A549 (cell line): Measurements from ENCODE around the gene PLCD3. TPM values are rescaled to one million over a fixed set of nuclear protein-coding genes. Genes with fewer than 3 reads are reported as not detected.

Experiments
- ATAC-seq, 2 experiments: fragments of 200-7000 bp in 1 of 2; fragments of >200 bp in 1 of 2; cut with Nextera tagmentation in 1 of 2; cut with Tn5 transposase in 1 of 2; 3 replicates each; pipeline versions ENCODE4 v1.8.0 to v1.9.1; 2018 to 2020; ENCODE audit warnings: mild to moderate bottlenecking in 1 of 2, moderate library complexity in 1 of 2
- CTCF ChIA-PET: fragments of 300-600 bp; sonication (Branson Sonifier 250); formaldehyde crosslinking; extraction: SDS; loops from one replicate; lab custom pipeline; 2021; ENCODE audit warnings: antibody characterized with exemption, inconsistent platforms; lab: Yijun Ruan, JAX
- POLR2A ChIA-PET: fragments of 350-600 bp; formaldehyde crosslinking; extraction: SDS; loops from one replicate; lab custom pipeline; 2021; ENCODE audit warnings: antibody characterized with exemption, inconsistent platforms; lab: Yijun Ruan, JAX
- DNase-seq, 2 experiments: peaks; one replicate each; pipeline versions ENCODE4 v3.0.0 to v3.0.0-alpha.2; 2011 to 2016; ENCODE audit warnings: low read depth in 1 of 2, low spot score in 1 of 2
- FAIRE-seq: peaks from 2 replicates; lab custom pipeline; 2011; peaks lifted over from hg19 to GRCh38; lab: Jason Lieb, UNC
- H3K27ac ChIP-seq, 2 experiments: fragments of >200 bp; sonication (Bioruptor Twin); formaldehyde crosslinking; 3 replicates each; pipeline ENCODE4 v1.5.1; 2016 to 2017
- H3K4me1 ChIP-seq: fragments of >200 bp; sonication (Bioruptor Twin); formaldehyde crosslinking; 3 replicates; pipeline ENCODE4 v1.6.1; 2016
- H3K4me2 ChIP-seq: fragments of >200 bp; sonication (Bioruptor Twin); formaldehyde crosslinking; 3 replicates; pipeline ENCODE4 v1.6.1; 2016
- H3K4me3 ChIP-seq: fragments of >200 bp; sonication (Bioruptor Twin); formaldehyde crosslinking; 3 replicates; pipeline ENCODE4 v1.5.1; 2016
- H3K9me3 ChIP-seq: fragments of >200 bp; sonication (Bioruptor Twin); formaldehyde crosslinking; 3 replicates; pipeline ENCODE4 v1.6.1; 2016
- CBX2 ChIP-seq: fragments of 200-600 bp; sonication (generic); IDR thresholded peaks from 2 replicates; pipeline ENCODE4 v1.6.1; 2016; ENCODE audit warnings: low read depth, mild to moderate bottlenecking, borderline replicate concordance
- CEBPB ChIP-seq, 2 experiments: fragments of >200 bp in 1 of 2; sonication (Bioruptor Twin) in 1 of 2; formaldehyde crosslinking in 1 of 2; IDR thresholded peaks; 2 replicates each; pipeline ENCODE4 v1.6.1; 2012 to 2016
- EHMT2 ChIP-seq: fragments of 200-600 bp; sonication (generic); IDR thresholded peaks from 2 replicates; pipeline ENCODE4 v1.6.1; 2016; ENCODE audit warnings: antibody characterized with exemption, low read depth, mild to moderate bottlenecking, moderate library complexity
- ESRRA ChIP-seq: fragments of 150-350 bp; IDR thresholded peaks from 2 replicates; pipeline ENCODE4 v1.6.1; 2014; ENCODE audit warnings: mild to moderate bottlenecking, low read length, borderline replicate concordance
- FOSB ChIP-seq: fragments of 250-450 bp; sonication (Bioruptor Pico); IDR thresholded peaks from 2 replicates; pipeline ENCODE4 v1.5.0; 2020; ENCODE audit warnings: mild to moderate bottlenecking, moderate library complexity
- FOXS1 ChIP-seq: fragments of 250-450 bp; sonication (Bioruptor Pico); IDR thresholded peaks from 2 replicates; pipeline ENCODE4 v1.5.0; 2020; ENCODE audit warnings: mild to moderate bottlenecking, moderate library complexity
- GATA3 ChIP-seq: IDR thresholded peaks from 2 replicates; pipeline ENCODE4 v1.6.1; 2012; ENCODE audit warnings: borderline replicate concordance
- HOXB13 ChIP-seq: fragments of 250-450 bp; sonication (Bioruptor Pico); IDR thresholded peaks from 2 replicates; pipeline ENCODE4 v1.5.0; 2020; ENCODE audit warnings: low read depth, mild to moderate bottlenecking, moderate library complexity
- HOXB5 ChIP-seq: fragments of 250-450 bp; sonication (Bioruptor Pico); IDR thresholded peaks from 2 replicates; pipeline ENCODE4 v1.5.0; 2020; ENCODE audit warnings: mild to moderate bottlenecking, moderate library complexity
- JUN ChIP-seq, 2 experiments: fragments of >200 bp; sonication (Bioruptor Twin); formaldehyde crosslinking; IDR thresholded peaks; 2 replicates in 1 of 2; 3 replicates in 1 of 2; pipeline ENCODE4 v1.6.1; 2016 to 2017
- KDM1A ChIP-seq: fragments of 200-600 bp; sonication (generic); IDR thresholded peaks from 2 replicates; pipeline ENCODE4 v1.6.1; 2016; ENCODE audit warnings: low read depth, mild to moderate bottlenecking
- MAFK ChIP-seq: fragments of 450-650 bp; IDR thresholded peaks from 2 replicates; pipeline ENCODE4 v1.6.1; 2014; ENCODE audit not compliant: partially characterized antibody
- MYC ChIP-seq: IDR thresholded peaks from 2 replicates; pipeline ENCODE4 v1.6.1; 2012; ENCODE audit warnings: mild to moderate bottlenecking, inconsistent platforms, low read length, improper control_type of control experiment, borderline replicate concordance
- PHF8 ChIP-seq: fragments of 200-600 bp; sonication (generic); IDR thresholded peaks from 2 replicates; pipeline ENCODE4 v1.6.1; 2016; ENCODE audit warnings: low read depth, mild to moderate bottlenecking, antibody characterized with exemption, moderate library complexity, borderline replicate concordance
- RARB ChIP-seq: fragments of 250-450 bp; sonication (Bioruptor Pico); IDR thresholded peaks from 2 replicates; pipeline ENCODE4 v1.8.0; 2021; ENCODE audit warnings: mild to moderate bottlenecking, moderate library complexity
- RCOR1 ChIP-seq: fragments of 150-350 bp; IDR thresholded peaks from 2 replicates; pipeline ENCODE4 v1.6.1; 2014; ENCODE audit warnings: antibody characterized with exemption, low read length, low read depth
- RFX5 ChIP-seq: fragments of 450-650 bp; IDR thresholded peaks from 2 replicates; pipeline ENCODE4 v1.7.1; 2014; ENCODE audit warnings: antibody characterized with exemption, mild to moderate bottlenecking, moderate library complexity
- SREBF2 ChIP-seq: fragments of 450-650 bp; IDR thresholded peaks from 2 replicates; pipeline ENCODE4 v1.6.1; 2014; ENCODE audit warnings: mild to moderate bottlenecking, moderate library complexity
- ZNF302 ChIP-seq: fragments of 250-450 bp; sonication (Bioruptor Pico); IDR thresholded peaks from 2 replicates; pipeline ENCODE4 v1.9.0; 2021; ENCODE audit warnings: inconsistent platforms, mild to moderate bottlenecking, moderate library complexity
- ZSCAN20 ChIP-seq: fragments of 250-450 bp; sonication (Bioruptor Pico); IDR thresholded peaks from 2 replicates; pipeline ENCODE4 v1.8.0; 2022; ENCODE audit warnings: mild to moderate bottlenecking, moderate library complexity
- WGBS: methylation state at CpG from one replicate; pipeline ENCODE4 v1.1.6; 2017; ENCODE audit errors: missing lambda C conversion rate; 5-methylcytosine and 5-hydroxymethylcytosine counted together
- polyA plus RNA-seq, 4 experiments: library from polyadenylated mRNA; depleted of rRNA in 3 of 4; stranded (reverse); fragments of >200 nt; fragmentation: RNase III in 1 of 4; extraction: RNeasy Plus Mini Kit Qiagen cat#74134 plus additional on column Dnase treatment in 1 of 4; gene quantifications; 2 replicates in 3 of 4; 3 replicates in 1 of 4; pipeline ENCODE4 v1.2.3, GENCODE V29; 2011 to 2017
- TF ChIP-seq, protein P1 (sequence below): fragments of 450-650 bp; IDR thresholded peaks from 2 replicates; pipeline ENCODE4 v1.6.1; 2014; ENCODE audit warnings: antibody characterized with exemption
- TF ChIP-seq, protein P2 (sequence below): IDR thresholded peaks from 2 replicates; pipeline ENCODE4 v1.6.1; 2012; ENCODE audit warnings: low read depth, borderline replicate concordance
- TF ChIP-seq, protein P3 (sequence below): fragments of >200 bp; sonication (Bioruptor Twin); formaldehyde crosslinking; IDR thresholded peaks from 3 replicates; pipeline ENCODE4 v1.5.1; 2016
- TF ChIP-seq, protein P4 (sequence below): fragments of 150-350 bp; IDR thresholded peaks from 2 replicates; pipeline ENCODE4 v1.6.1; 2014; ENCODE audit warnings: low read depth, mild to moderate bottlenecking, low read length
- TF ChIP-seq, protein P5 (sequence below): fragments of 200-600 bp; sonication (generic); IDR thresholded peaks from 2 replicates; pipeline ENCODE4 v1.6.1; 2016; ENCODE audit warnings: antibody characterized with exemption, mild to moderate bottlenecking, moderate library complexity
- TF ChIP-seq, protein P6 (sequence below): fragments of 250-450 bp; sonication (Bioruptor Pico); IDR thresholded peaks from 2 replicates; pipeline ENCODE4 v1.5.0; 2020; ENCODE audit warnings: low read depth, mild to moderate bottlenecking, moderate library complexity

PLCD3 gene
- polyA plus RNA-seq, 2 of the 4 experiments (the other 2 are of a cell fraction): 56.6 to 105 TPM

DNA sequence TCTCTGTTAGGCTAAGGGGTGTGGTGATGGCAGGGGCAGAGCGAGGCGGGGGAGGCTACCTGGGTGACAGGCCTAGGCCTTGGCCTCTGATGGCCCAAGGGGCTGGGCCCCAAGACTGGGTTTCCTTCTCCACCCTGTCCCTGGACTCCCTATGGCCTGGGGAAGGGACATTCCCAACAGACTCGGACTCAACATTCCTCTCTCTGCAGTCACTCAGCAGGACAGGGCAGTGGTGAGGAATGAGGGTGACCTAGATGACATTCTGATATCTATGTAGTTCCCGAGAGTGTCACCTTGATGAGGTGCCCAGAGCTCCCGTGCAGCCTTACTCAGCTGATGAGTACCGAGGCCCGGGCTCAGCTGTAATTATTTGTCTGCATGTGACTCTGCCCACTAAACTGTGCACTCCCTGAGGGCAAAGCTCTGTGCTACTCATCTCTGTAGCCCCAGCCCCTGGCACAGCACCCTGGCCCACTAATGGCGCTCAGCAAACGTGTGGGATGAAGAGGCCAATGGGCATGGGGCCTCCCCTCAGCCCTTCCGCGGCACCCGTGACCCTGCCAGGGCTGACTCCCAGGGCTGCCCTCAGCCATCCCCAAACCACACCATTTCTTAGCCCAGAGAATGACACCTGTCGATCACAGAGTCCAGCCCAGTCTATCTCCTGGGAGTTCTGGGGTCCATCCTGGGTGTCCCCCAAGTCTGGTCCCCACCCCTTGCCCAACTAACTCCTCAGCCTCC is 2.2 kb downstream of the PLCD3 start (continued):
- TF ChIP-seq PHF8: no peak
- TF ChIP-seq, protein P1, sequence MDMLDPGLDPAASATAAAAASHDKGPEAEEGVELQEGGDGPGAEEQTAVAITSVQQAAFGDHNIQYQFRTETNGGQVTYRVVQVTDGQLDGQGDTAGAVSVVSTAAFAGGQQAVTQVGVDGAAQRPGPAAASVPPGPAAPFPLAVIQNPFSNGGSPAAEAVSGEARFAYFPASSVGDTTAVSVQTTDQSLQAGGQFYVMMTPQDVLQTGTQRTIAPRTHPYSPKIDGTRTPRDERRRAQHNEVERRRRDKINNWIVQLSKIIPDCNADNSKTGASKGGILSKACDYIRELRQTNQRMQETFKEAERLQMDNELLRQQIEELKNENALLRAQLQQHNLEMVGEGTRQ: 0 out of 2 replicates have a peak, but pooled peaks have one; percentile 22
- 0 out of 2 replicates have a peak, but pooled peaks have one; percentile 38 for TF ChIP-seq MYC
- TF ChIP-seq HOXB13: no peak
- peak; percentile 51; the same call in 1 of the 2 replicates for TF ChIP-seq GATA3
- TF ChIP-seq, protein P2, sequence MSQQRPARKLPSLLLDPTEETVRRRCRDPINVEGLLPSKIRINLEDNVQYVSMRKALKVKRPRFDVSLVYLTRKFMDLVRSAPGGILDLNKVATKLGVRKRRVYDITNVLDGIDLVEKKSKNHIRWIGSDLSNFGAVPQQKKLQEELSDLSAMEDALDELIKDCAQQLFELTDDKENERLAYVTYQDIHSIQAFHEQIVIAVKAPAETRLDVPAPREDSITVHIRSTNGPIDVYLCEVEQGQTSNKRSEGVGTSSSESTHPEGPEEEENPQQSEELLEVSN: no peak

DNA sequence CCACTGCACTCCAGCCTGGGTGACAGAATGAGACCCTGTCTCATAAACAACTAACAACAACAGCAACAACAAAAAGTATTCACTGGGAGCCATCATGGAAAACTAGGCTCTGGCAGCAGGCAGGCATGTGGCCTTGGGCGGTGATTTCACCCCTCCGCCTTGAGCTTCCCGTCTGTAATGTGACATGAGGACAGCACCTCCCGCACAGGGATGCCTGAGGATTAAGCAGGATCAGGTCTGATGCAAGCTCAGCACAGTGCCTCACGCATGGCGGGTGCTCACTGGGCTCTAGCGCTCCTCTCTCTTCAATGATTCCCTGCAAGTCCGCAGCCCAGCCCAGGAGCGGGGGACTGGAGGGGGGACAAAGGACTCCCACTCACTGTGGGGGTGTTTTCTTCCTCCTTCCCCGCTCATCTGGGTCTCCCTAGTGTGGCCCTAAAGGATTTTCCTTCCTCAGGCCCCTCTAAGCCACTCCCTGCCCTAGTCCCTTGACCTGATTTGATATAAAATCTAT is 2.8 kb downstream of the PLCD3 start:
- H3K9me3 ChIP-seq: no peaks in the 10 kb centered on the region
- peak overlapping the region; percentile 98; the same call in 2 of the 3 replicates for H3K4me3 ChIP-seq
- 48% methylated on average over 10 of the region's 10 CpGs for WGBS
- ATAC-seq (no peak), FAIRE-seq (no peak), DNase-seq (peak in 1 of 2 experiments; percentile 77)
- H3K27ac ChIP-seq: peak overlapping the region; percentile 95 to 99
- CTCF ChIA-PET: interaction anchor here (0.7 to 20.1 kb wide), 12 partner anchors 13 to 218 kb away, joined by 3 to 742 read pairs (median 6); partner anchors contain the start of genes HEXIM1 and HEXIM2
- peak overlapping the region; percentile 90 for H3K4me2 ChIP-seq
- H3K4me1 ChIP-seq: peaks cover 66% of the 10 kb centered on the region
- POLR2A ChIA-PET: interaction anchor here (1.0 kb wide), 1 partner anchor 17 kb away, joined by 4 read pairs; no protein-coding TSS in a partner anchor
- no peak for TF ChIP-seq KDM1A
- no peak for TF ChIP-seq EHMT2
- TF ChIP-seq, protein P2: no peak
- TF ChIP-seq, protein P3, sequence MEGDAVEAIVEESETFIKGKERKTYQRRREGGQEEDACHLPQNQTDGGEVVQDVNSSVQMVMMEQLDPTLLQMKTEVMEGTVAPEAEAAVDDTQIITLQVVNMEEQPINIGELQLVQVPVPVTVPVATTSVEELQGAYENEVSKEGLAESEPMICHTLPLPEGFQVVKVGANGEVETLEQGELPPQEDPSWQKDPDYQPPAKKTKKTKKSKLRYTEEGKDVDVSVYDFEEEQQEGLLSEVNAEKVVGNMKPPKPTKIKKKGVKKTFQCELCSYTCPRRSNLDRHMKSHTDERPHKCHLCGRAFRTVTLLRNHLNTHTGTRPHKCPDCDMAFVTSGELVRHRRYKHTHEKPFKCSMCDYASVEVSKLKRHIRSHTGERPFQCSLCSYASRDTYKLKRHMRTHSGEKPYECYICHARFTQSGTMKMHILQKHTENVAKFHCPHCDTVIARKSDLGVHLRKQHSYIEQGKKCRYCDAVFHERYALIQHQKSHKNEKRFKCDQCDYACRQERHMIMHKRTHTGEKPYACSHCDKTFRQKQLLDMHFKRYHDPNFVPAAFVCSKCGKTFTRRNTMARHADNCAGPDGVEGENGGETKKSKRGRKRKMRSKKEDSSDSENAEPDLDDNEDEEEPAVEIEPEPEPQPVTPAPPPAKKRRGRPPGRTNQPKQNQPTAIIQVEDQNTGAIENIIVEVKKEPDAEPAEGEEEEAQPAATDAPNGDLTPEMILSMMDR: no peak
- TF ChIP-seq HOXB13: peak; percentile 48; the same call in 1 of the 2 replicates
- TF ChIP-seq FOXS1 (CRISPR knock-in tag): no peak
- no peak for TF ChIP-seq RCOR1
- TF ChIP-seq, protein P4, sequence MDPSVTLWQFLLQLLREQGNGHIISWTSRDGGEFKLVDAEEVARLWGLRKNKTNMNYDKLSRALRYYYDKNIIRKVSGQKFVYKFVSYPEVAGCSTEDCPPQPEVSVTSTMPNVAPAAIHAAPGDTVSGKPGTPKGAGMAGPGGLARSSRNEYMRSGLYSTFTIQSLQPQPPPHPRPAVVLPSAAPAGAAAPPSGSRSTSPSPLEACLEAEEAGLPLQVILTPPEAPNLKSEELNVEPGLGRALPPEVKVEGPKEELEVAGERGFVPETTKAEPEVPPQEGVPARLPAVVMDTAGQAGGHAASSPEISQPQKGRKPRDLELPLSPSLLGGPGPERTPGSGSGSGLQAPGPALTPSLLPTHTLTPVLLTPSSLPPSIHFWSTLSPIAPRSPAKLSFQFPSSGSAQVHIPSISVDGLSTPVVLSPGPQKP: no peak
- no peak for TF ChIP-seq ESRRA
- TF ChIP-seq, protein P5, sequence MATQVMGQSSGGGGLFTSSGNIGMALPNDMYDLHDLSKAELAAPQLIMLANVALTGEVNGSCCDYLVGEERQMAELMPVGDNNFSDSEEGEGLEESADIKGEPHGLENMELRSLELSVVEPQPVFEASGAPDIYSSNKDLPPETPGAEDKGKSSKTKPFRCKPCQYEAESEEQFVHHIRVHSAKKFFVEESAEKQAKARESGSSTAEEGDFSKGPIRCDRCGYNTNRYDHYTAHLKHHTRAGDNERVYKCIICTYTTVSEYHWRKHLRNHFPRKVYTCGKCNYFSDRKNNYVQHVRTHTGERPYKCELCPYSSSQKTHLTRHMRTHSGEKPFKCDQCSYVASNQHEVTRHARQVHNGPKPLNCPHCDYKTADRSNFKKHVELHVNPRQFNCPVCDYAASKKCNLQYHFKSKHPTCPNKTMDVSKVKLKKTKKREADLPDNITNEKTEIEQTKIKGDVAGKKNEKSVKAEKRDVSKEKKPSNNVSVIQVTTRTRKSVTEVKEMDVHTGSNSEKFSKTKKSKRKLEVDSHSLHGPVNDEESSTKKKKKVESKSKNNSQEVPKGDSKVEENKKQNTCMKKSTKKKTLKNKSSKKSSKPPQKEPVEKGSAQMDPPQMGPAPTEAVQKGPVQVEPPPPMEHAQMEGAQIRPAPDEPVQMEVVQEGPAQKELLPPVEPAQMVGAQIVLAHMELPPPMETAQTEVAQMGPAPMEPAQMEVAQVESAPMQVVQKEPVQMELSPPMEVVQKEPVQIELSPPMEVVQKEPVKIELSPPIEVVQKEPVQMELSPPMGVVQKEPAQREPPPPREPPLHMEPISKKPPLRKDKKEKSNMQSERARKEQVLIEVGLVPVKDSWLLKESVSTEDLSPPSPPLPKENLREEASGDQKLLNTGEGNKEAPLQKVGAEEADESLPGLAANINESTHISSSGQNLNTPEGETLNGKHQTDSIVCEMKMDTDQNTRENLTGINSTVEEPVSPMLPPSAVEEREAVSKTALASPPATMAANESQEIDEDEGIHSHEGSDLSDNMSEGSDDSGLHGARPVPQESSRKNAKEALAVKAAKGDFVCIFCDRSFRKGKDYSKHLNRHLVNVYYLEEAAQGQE: no peak
- 0 out of 5 replicates have a peak, but pooled peaks of 1 of the 2 experiments have one; percentile 27 for TF ChIP-seq JUN (IDR thresholded peaks at IDR 0.05)
- no peak for TF ChIP-seq SREBF2
- TF ChIP-seq FOSB (CRISPR knock-in tag): no peak
- TF ChIP-seq, protein P6, sequence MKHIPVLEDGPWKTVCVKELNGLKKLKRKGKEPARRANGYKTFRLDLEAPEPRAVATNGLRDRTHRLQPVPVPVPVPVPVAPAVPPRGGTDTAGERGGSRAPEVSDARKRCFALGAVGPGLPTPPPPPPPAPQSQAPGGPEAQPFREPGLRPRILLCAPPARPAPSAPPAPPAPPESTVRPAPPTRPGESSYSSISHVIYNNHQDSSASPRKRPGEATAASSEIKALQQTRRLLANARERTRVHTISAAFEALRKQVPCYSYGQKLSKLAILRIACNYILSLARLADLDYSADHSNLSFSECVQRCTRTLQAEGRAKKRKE (CRISPR knock-in tag): no peak
- no peak for TF ChIP-seq RARB (CRISPR knock-in tag)
- TF ChIP-seq ZSCAN20 (CRISPR knock-in tag): no peak
- TF ChIP-seq RFX5: no peak
- TF ChIP-seq ZNF302 (CRISPR knock-in tag): 0 out of 2 replicates have a peak, but pooled peaks have one; percentile 52
- TF ChIP-seq HOXB5 (CRISPR knock-in tag): peak; percentile 59; the same call in 1 of the 2 replicates
- no peak for TF ChIP-seq GATA3
- TF ChIP-seq MAFK: peak; percentile 57
- TF ChIP-seq CEBPB (IDR thresholded peaks at IDR 0.05): no peak
- TF ChIP-seq CBX2: no peak
